DMS53 (cell line): ENCODE results near the gene KPNA4.
"Not testable (repeated sequence)": the region's sequence is repeated elsewhere in the genome, so short reads cannot be mapped to it uniquely, and the experiment has no call there.

Experiments used
- DNase-seq: peaks from one replicate; lab custom pipeline; 2025; lab: John Stamatoyannopoulos, UW

The KPNA4 gene

GRCh38 chr3:160565442-160566403, at the start of gene KPNA4:
KPNA4 (minus strand) TSS chr3:160565571; CDS start chr3:160565282, 289 bp downstream.
- peak; percentile 97 for DNase-seq

- DNase-seq = no peak
These were observed 48.3 kb upstream of the KPNA4 start for GRCh38 chr3:160613661-160614060.

- DNase-seq = no peak
These were observed 47.2 kb upstream of the KPNA4 start for GRCh38 chr3:160612386-160613075.

- no peak for DNase-seq
These were observed 45.8 kb upstream of the KPNA4 start for GRCh38 chr3:160611141-160611540.

GRCh38 chr3:160608870-160609269, 43.5 kb upstream of the KPNA4 start:
- no peak for DNase-seq

GRCh38 chr3:160607826-160608225, 42.5 kb upstream of the KPNA4 start:
- DNase-seq = no peak

GRCh38 chr3:160605315-160605714, 39.9 kb upstream of the KPNA4 start:
- DNase-seq = no peak

- not testable (repeated sequence) for DNase-seq
These were observed 38.5 kb upstream of the KPNA4 start for GRCh38 chr3:160603845-160604244.

- DNase-seq = no peak
These were observed 36.9 kb upstream of the KPNA4 start for GRCh38 chr3:160602259-160602658.

- no peak for DNase-seq
These were observed 35.9 kb upstream of the KPNA4 start for GRCh38 chr3:160601288-160601687.

- no peak for DNase-seq
These were observed 33.5 kb upstream of the KPNA4 start for GRCh38 chr3:160598865-160599264.

GRCh38 chr3:160588023-160588422, 22.7 kb upstream of the KPNA4 start:
- peak; percentile 44 for DNase-seq

- no peak for DNase-seq
These were observed 21.7 kb upstream of the KPNA4 start for GRCh38 chr3:160587105-160587504.

GRCh38 chr3:160586679-160587078, 21.3 kb upstream of the KPNA4 start:
- DNase-seq = no peak

- DNase-seq = peak; percentile 76
These were observed 18.1 kb upstream of the KPNA4 start for GRCh38 chr3:160583451-160583850.

- no peak for DNase-seq
These were observed 15.6 kb upstream of the KPNA4 start for GRCh38 chr3:160580938-160581337.

GRCh38 chr3:160577556-160578195, 12.3 kb upstream of the KPNA4 start:
- peak; percentile 42 for DNase-seq

- DNase-seq = no peak
These were observed 11.7 kb upstream of the KPNA4 start for GRCh38 chr3:160577093-160577492.

GRCh38 chr3:160576621-160577020, 11.2 kb upstream of the KPNA4 start:
- no peak for DNase-seq

GRCh38 chr3:160575589-160575988, 10.2 kb upstream of the KPNA4 start:
- no peak for DNase-seq

- no peak for DNase-seq
These were observed 9.3 kb upstream of the KPNA4 start for GRCh38 chr3:160574636-160575035.

- not testable (repeated sequence) for DNase-seq
These were observed 8.7 kb upstream of the KPNA4 start for GRCh38 chr3:160573955-160574525.
